Fibroblast of the conjunctiva (primary cell): ENCODE data around the gene CCL3.
"Not testable (repeated sequence)": the region's sequence is repeated elsewhere in the genome, so short reads cannot be mapped to it uniquely, and the experiment has no call there.

Source experiments
- DNase-seq: peaks from one replicate; pipeline ENCODE4 v3.0.0-alpha.2; 2010; ENCODE audit warnings: low read depth

The CCL3 gene

GRCh38 chr17:36089888-36090836, at the start of gene CCL3:
TSS of gene CCL3 (minus strand) at chr17:36090143. CDS start at chr17:36090058, 85 bp downstream.
- no peak for DNase-seq

GRCh38 chr17:36136439-36136838, 46.5 kb upstream of the CCL3 start:
- no peak for DNase-seq

- no peak for DNase-seq
These were observed 46.1 kb upstream of the CCL3 start for GRCh38 chr17:36136036-36136435.

- no peak for DNase-seq
These were observed 45.5 kb upstream of the CCL3 start for GRCh38 chr17:36135465-36135864.

- no peak for DNase-seq
These were observed 43.8 kb upstream of the CCL3 start for GRCh38 chr17:36133602-36134236.

- no peak for DNase-seq
These were observed 42.5 kb upstream of the CCL3 start for GRCh38 chr17:36132421-36132831.

GRCh38 chr17:36131931-36132330, 42.0 kb upstream of the CCL3 start:
- DNase-seq: no peak

- DNase-seq: no peak
These were observed 41.5 kb upstream of the CCL3 start for GRCh38 chr17:36131421-36131820.

- no peak for DNase-seq
These were observed 40.4 kb upstream of the CCL3 start for GRCh38 chr17:36130346-36130745.

- DNase-seq: no peak
These were observed 39.7 kb upstream of the CCL3 start for GRCh38 chr17:36129616-36130015.

- no peak for DNase-seq
These were observed 38.6 kb upstream of the CCL3 start for GRCh38 chr17:36128411-36128978.

- no peak for DNase-seq
These were observed 38.0 kb upstream of the CCL3 start for GRCh38 chr17:36127911-36128310.

GRCh38 chr17:36127199-36127893, 37.4 kb upstream of the CCL3 start:
- DNase-seq: no peak

GRCh38 chr17:36124879-36125824, 35.2 kb upstream of the CCL3 start:
- no peak for DNase-seq

- DNase-seq: no peak
These were observed 33.5 kb upstream of the CCL3 start for GRCh38 chr17:36123431-36123830.

GRCh38 chr17:36121099-36121498, 31.2 kb upstream of the CCL3 start:
- not testable (repeated sequence) for DNase-seq

GRCh38 chr17:36120221-36120620, 30.3 kb upstream of the CCL3 start:
- no peak for DNase-seq

- DNase-seq: no peak
These were observed 28.8 kb upstream of the CCL3 start for GRCh38 chr17:36118477-36119353.

- DNase-seq: no peak
These were observed 27.8 kb upstream of the CCL3 start for GRCh38 chr17:36117505-36118382.
